ENCODE measurements around the gene SLC17A1.

The SLC17A1 gene

GRCh38 chr6:25831532-25832306 is at the start of gene SLC17A1:
TSS of gene SLC17A1 (minus strand) at chr6:25832052. CDS start at chr6:25830557, 1,495 bp downstream.
- no peak for DNase-seq (ENCODE audit: extremely low read depth, low read depth)
- TF ChIP-seq, protein P1, sequence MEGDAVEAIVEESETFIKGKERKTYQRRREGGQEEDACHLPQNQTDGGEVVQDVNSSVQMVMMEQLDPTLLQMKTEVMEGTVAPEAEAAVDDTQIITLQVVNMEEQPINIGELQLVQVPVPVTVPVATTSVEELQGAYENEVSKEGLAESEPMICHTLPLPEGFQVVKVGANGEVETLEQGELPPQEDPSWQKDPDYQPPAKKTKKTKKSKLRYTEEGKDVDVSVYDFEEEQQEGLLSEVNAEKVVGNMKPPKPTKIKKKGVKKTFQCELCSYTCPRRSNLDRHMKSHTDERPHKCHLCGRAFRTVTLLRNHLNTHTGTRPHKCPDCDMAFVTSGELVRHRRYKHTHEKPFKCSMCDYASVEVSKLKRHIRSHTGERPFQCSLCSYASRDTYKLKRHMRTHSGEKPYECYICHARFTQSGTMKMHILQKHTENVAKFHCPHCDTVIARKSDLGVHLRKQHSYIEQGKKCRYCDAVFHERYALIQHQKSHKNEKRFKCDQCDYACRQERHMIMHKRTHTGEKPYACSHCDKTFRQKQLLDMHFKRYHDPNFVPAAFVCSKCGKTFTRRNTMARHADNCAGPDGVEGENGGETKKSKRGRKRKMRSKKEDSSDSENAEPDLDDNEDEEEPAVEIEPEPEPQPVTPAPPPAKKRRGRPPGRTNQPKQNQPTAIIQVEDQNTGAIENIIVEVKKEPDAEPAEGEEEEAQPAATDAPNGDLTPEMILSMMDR (IDR thresholded peaks at IDR 0.05; ENCODE audit: low read depth, low read length): no peak

DNA sequence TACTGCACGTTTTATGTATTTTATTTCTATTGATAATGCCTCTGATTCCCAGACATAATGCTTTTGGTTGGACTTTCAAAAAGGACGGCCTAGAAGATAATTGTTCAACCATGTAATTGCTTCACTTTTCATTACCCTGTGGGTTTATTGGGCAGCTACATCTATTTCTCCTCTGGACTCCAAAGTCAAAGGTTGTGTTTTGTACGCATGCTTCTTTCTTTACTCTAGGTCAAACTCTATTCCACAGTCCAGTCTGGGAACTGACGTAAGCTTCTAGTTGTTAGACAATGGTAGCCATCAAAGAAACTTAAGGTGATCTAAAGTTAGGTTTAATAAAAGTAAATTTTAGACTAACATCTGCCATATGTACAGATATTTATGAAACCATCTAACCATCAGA is 48.7 kb upstream of the SLC17A1 start:
- TF ChIP-seq, protein P1 (IDR thresholded peaks at IDR 0.05; ENCODE audit: low read depth, low read length): no peak
- no peak for DNase-seq (ENCODE audit: extremely low read depth, low read depth)

DNA sequence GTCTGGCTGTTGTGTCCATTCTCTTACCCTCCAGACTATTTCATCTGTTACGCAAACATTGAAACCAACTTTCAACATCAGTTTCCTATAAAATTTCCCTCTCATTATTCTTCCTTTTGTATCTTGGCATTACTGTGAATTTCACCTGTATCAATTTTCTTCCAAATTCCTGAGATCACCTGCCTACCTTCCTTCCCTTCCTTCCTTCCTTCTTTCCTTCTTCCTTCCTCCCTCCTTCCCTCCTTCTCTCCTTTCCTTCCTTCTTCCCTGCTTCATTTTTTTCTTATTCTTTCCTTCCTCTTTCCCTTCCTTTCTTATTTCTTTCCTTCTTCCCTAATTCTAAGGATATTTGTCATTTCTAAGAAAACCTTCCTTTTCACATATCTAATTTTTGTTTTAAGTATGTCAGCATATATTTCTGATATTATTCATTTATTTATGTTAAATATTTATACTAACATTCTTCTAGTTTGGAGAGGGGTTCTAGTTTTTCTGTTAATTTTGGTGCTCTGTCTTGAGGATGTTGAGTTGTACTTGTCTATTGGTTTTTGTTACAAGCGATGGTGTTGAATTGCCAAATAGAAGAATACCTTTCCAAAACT is 47.0 kb upstream of the SLC17A1 start:
- no peak for DNase-seq (ENCODE audit: extremely low read depth, low read depth)
- TF ChIP-seq, protein P1 (IDR thresholded peaks at IDR 0.05; ENCODE audit: low read depth, low read length): no peak

DNA sequence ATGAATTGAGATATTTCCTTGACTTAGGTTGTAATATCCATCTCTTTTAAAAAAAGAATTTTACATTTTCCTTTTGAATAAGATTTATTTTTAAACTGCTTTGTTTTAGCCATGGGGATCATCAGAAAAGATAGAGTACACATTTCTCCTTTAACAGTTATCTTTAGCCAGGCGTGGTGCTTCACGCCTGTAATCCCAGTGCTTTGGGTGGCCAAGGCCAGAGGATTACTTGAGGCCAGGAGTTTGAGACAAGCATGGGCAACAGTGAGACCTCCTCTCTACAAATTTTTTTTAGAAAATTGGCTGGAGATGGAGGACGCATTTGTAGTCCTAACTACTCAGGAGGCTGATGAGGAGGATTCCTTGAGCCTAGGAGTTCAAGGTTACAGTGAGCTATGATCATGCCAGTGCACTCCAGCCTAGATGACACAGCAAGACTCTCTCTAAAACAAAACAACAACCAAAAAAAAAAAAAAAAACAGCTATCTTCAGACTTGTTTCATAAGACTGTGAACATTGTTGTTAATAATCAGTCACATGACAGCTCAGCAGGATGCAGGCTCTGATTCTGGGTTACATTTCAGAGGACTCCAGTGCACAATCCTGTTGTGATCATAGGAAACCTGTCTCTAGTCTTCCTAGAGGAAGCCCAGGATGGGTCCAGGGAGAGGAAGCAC is 44.2 kb upstream of the SLC17A1 start:
- DNase-seq (ENCODE audit: extremely low read depth, low read depth): no peak
- TF ChIP-seq, protein P1 (IDR thresholded peaks at IDR 0.05; ENCODE audit: low read depth, low read length): no peak

GRCh38 chr6:25875563-25875905 is 43.7 kb upstream of the SLC17A1 start:
- DNase-seq (ENCODE audit: extremely low read depth, low read depth): no peak
- TF ChIP-seq, protein P1 (IDR thresholded peaks at IDR 0.05; ENCODE audit: low read depth, low read length): no peak

- TF ChIP-seq, protein P1 (IDR thresholded peaks at IDR 0.05; ENCODE audit: low read depth, low read length): no peak
- DNase-seq (ENCODE audit: extremely low read depth, low read depth): no peak
These were observed 43.1 kb upstream of the SLC17A1 start for GRCh38 chr6:25874822-25875562.
